Ascending aorta (tissue), 2 donors: ENCODE results near the gene WNT10A. TPM values are rescaled to one million over a fixed set of nuclear protein-coding genes. Genes with fewer than 3 reads are reported as not detected.

ENCODE experiments used
- DNase-seq, 2 donors: peaks; one replicate each; pipeline ENCODE4 v3.0.0-alpha.2; 2019; ENCODE audit warnings: low spot score in 2 of 2
- H3K27ac ChIP-seq, 2 donors: fragments of 200-600 bp; sonication (generic); one replicate each; pipeline ENCODE4 v1.5.1; 2016 to 2017; ENCODE audit warnings: mild to moderate bottlenecking in 1 of 2
- H3K27me3 ChIP-seq: fragments of 200-600 bp; sonication (generic); one replicate; pipeline ENCODE4 v1.5.1; 2017
- H3K36me3 ChIP-seq, 2 donors: fragments of 200-600 bp; sonication (generic); one replicate each; pipeline ENCODE4 v1.5.1; 2016
- H3K4me1 ChIP-seq, 2 donors: fragments of 200-600 bp; sonication (generic); one replicate each; pipeline ENCODE4 v1.5.1; 2016 to 2017; ENCODE audit warnings: mild to moderate bottlenecking in 1 of 2
- H3K4me3 ChIP-seq, 2 donors: fragments of 200-600 bp; sonication (generic); one replicate each; pipeline ENCODE4 v1.5.1; 2016 to 2017; ENCODE audit warnings: mild to moderate bottlenecking in 1 of 2
- H3K9me3 ChIP-seq, 2 donors: fragments of 200-600 bp; sonication (generic); one replicate each; pipeline ENCODE4 v1.5.1; 2016
- intact Hi-C: fragments of 100-400 bp; cut with DNase I; formaldehyde crosslinking; loops from one replicate; pipeline ENCODE4 v1.15.1; 2023
- total RNA-seq: library from RNA; depleted of rRNA; stranded (reverse); fragments of >200 nt; gene quantifications from one replicate; pipeline ENCODE4 v1.1.0, GENCODE V29; 2016
- TF ChIP-seq, protein P1 (sequence below), 3 experiments: fragments of 200-600 bp in 2 of 3; fragments of 450-650 bp in 1 of 3; sonication (generic) in 2 of 3; IDR thresholded peaks; one replicate each; pipeline ENCODE4 v1.5.1; 2016 to 2019; ENCODE audit warnings: antibody characterized with exemption in 3 of 3, mild to moderate bottlenecking in 1 of 3, moderate library complexity in 1 of 3

Gene WNT10A
- total RNA-seq, 1 donor from 2014 or later, result not detected

DNA sequence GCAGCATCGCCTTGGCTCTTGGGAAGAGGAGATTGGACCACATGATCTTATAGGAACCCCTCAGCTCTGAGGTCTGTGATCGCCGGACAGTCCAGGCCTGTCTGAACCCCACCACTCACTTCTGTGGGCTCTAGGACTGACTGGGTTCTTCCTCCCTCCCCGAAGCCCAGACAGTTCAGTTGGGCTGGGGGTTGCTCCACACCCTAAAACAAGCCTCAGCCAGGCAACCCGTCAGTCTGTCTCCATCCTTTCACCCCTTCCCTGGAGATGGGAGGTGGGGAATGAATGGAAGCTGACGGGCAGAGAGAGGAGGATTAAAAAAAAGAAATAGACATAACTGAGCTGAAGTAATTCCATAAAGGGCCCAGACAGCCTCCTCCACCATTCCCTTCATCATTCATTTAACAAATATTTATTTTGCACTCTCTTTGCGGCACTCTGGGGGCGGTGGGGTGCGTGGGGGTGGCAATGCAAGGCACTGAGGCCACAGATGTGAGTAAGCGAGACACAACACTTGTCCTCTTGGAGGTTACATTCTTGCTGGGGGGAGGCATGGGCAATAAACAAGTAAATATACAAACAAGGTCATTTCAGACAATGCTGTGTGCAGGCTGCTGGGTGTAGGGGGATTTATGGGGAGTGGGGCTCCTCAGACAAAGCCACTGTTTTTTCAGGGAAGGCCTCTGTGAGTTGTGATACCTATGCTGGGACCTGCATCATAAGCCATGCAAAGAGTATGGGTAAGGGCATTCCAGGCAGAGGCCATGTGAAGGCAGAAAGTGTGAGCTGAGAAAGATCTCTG, 12.9 kb downstream of the WNT10A start:
- Histone ChIP-seq H3K27ac (no peak overlapping the region), H3K27me3 (peaks cover 19% of the 10 kb centered on the region), H3K4me1 (peaks cover 13 to 19% of the 10 kb centered on the region in 2 donors), H3K9me3 (no peaks in the 10 kb centered on the region), H3K4me3 (peak overlapping the region; percentile 43 to 64), H3K36me3 (no peaks in the 10 kb centered on the region)
- TF ChIP-seq, protein P1, sequence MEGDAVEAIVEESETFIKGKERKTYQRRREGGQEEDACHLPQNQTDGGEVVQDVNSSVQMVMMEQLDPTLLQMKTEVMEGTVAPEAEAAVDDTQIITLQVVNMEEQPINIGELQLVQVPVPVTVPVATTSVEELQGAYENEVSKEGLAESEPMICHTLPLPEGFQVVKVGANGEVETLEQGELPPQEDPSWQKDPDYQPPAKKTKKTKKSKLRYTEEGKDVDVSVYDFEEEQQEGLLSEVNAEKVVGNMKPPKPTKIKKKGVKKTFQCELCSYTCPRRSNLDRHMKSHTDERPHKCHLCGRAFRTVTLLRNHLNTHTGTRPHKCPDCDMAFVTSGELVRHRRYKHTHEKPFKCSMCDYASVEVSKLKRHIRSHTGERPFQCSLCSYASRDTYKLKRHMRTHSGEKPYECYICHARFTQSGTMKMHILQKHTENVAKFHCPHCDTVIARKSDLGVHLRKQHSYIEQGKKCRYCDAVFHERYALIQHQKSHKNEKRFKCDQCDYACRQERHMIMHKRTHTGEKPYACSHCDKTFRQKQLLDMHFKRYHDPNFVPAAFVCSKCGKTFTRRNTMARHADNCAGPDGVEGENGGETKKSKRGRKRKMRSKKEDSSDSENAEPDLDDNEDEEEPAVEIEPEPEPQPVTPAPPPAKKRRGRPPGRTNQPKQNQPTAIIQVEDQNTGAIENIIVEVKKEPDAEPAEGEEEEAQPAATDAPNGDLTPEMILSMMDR (IDR thresholded peaks at IDR 0.05), result no peak
- intact Hi-C loops, result no loop called here
- no peak for DNase-seq

- TF ChIP-seq, protein P1 (IDR thresholded peaks at IDR 0.05), result no peak
- H3K27ac ChIP-seq, result no peak overlapping the region
- DNase-seq, result peak in 1 of 2 donors; percentile 44
- intact Hi-C loops, result no loop called here
- H3K27me3 ChIP-seq, result peaks cover 19% of the 10 kb centered on the region
- peaks cover 14 to 19% of the 10 kb centered on the region in 2 donors for H3K4me1 ChIP-seq
- no peaks in the 10 kb centered on the region for H3K36me3 ChIP-seq
- H3K4me3 ChIP-seq, result no peak overlapping the region
- no peaks in the 10 kb centered on the region for H3K9me3 ChIP-seq
These were observed 13.7 kb downstream of the WNT10A start for GRCh38 chr2:218894151-218894879.

- H3K27me3 ChIP-seq, result peaks cover 19% of the 10 kb centered on the region
- peaks cover 14 to 19% of the 10 kb centered on the region in 2 donors for H3K4me1 ChIP-seq
- H3K4me3 ChIP-seq, result no peak overlapping the region
- TF ChIP-seq, protein P1 (IDR thresholded peaks at IDR 0.05), result no peak
- peak in 1 of 2 donors; percentile 52 for DNase-seq
- H3K27ac ChIP-seq, result no peak overlapping the region
- no peaks in the 10 kb centered on the region for H3K36me3 ChIP-seq
- H3K9me3 ChIP-seq, result no peaks in the 10 kb centered on the region
- intact Hi-C loops, result no loop called here
These were observed 14.2 kb downstream of the WNT10A start for GRCh38 chr2:218894880-218895157.

DNA sequence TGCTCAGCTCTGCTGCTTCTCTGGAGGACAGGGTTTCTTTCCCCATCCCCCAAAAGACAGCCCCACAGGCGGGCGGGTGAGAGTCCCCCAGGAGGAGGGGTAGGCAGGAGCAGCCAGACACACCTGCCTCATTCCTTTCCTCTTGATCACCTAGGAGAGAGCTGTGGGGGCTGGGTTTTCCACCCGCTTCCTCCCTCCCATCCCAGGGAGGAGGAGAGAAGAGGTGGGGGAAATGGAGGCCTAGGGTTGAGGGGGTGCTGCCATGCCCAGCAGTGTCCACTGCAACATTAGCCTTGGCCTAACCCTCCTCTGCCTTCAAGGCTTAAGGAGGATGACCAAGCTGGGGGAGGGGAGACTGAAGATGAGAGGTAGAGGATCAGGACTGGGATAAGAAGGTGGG, 14.7 kb downstream of the WNT10A start:
- peaks cover 14 to 19% of the 10 kb centered on the region in 2 donors for H3K4me1 ChIP-seq

DNA sequence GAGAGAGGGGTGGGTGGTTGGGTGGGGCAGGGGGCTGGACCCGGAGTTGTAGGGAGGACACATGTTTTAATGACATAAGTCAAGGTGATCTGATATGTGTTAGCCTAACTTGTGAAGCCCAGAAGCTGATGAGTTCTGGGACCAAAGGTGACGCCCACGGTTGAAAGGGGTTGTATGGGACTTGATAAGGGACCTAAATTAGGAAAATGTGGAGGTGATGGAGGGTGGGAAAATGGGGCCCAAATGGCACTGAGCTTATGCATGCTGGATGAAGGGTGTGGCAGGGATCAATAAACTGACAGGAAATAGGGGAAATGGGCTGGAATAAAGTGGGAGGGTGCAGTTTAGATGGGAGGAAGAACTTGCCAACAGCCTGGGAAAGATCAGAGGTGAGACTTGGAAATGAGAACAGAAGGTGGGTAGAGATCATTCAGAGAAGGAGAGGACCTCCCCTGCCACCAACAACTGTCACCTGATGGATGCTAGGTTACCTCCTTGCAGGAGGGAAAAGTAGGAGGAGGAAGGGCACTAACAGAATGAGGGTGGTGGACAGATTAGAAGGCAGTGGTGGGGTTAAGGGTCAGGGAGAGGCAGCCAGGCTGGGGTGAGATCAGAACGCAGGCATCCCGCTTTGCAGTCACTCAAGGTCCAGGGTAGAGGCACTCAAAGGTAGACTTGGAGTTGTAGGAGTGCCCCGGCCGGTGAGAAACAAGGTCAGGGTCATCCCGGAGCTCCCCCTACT, 15.3 kb downstream of the WNT10A start:
- TF ChIP-seq, protein P1 (IDR thresholded peaks at IDR 0.05), result no peak
- Histone ChIP-seq H3K27ac (no peak overlapping the region), H3K9me3 (no peaks in the 10 kb centered on the region), H3K4me3 (no peak overlapping the region), H3K36me3 (no peaks in the 10 kb centered on the region), H3K27me3 (peaks cover 19% of the 10 kb centered on the region), H3K4me1 (peaks cover 14 to 19% of the 10 kb centered on the region in 2 donors)
- intact Hi-C loops, result no loop called here
- DNase-seq, result peak in 1 of 2 donors; percentile 49

More for the DNA sequence above, 14.7 kb downstream of the WNT10A start:
- H3K36me3 ChIP-seq, result no peaks in the 10 kb centered on the region
- TF ChIP-seq, protein P1 (IDR thresholded peaks at IDR 0.05), result no peak
- H3K9me3 ChIP-seq, result no peaks in the 10 kb centered on the region
- no peak overlapping the region for H3K27ac ChIP-seq
- peaks cover 19% of the 10 kb centered on the region for H3K27me3 ChIP-seq
- H3K4me3 ChIP-seq, result no peak overlapping the region
- intact Hi-C loops, result no loop called here
- DNase-seq, result peak in 1 of 2 donors; percentile 33
